ENCODE measurements around the gene FAM78B. TPM values are rescaled to one million over a fixed set of nuclear protein-coding genes. Genes with fewer than 3 reads are reported as not detected.
A peak's percentile ranks its signal among the peaks of the same experiment; 100 is the strongest.

Gene FAM78B
- total RNA-seq, 1 experiment from 2014 or later, result 0.11 TPM

GRCh38 chr1:166174108-166174507 lies 7.3 kb upstream of the FAM78B start:
- no peak for DNase-seq (ENCODE audit: low read depth in 1 of 2, low spot score in 2 of 2)
- H3K27ac ChIP-seq, result no peak overlapping the region
- H3K4me1 ChIP-seq (replicated peaks), result no peaks in the 10 kb centered on the region
- no peaks in the 10 kb centered on the region for H3K27me3 ChIP-seq (replicated peaks)
- no peak overlapping the region for H3K4me3 ChIP-seq
- H3K36me3 ChIP-seq, result no peaks in the 10 kb centered on the region
- H3K9me3 ChIP-seq (replicated peaks), result no peaks in the 10 kb centered on the region

GRCh38 chr1:166172106-166172505 lies 5.3 kb upstream of the FAM78B start:
- H3K4me3 ChIP-seq, result no peak overlapping the region
- no peaks in the 10 kb centered on the region for H3K9me3 ChIP-seq (replicated peaks)
- no peak for DNase-seq (ENCODE audit: low read depth in 1 of 2, low spot score in 2 of 2)
- no peaks in the 10 kb centered on the region for H3K36me3 ChIP-seq
- no peaks in the 10 kb centered on the region for H3K4me1 ChIP-seq (replicated peaks)
- no peak overlapping the region for H3K27ac ChIP-seq
- H3K27me3 ChIP-seq (replicated peaks), result peaks cover 8% of the 10 kb centered on the region

- no peaks in the 10 kb centered on the region for H3K36me3 ChIP-seq
- H3K9me3 ChIP-seq (replicated peaks), result no peaks in the 10 kb centered on the region
- H3K27me3 ChIP-seq (replicated peaks), result peaks cover 12% of the 10 kb centered on the region
- H3K4me1 ChIP-seq (replicated peaks), result peaks cover 9% of the 10 kb centered on the region
- no peak for DNase-seq (ENCODE audit: low read depth in 1 of 2, low spot score in 2 of 2)
- H3K27ac ChIP-seq, result no peak overlapping the region
- H3K4me3 ChIP-seq, result no peak overlapping the region
These were observed 3.9 kb upstream of the FAM78B start for GRCh38 chr1:166170726-166171125.

GRCh38 chr1:166170075-166170474 lies 3.3 kb upstream of the FAM78B start:
- Histone ChIP-seq H3K4me3 (no peak overlapping the region), H3K27ac (no peak overlapping the region), H3K9me3 (replicated peaks) (no peaks in the 10 kb centered on the region), H3K4me1 (replicated peaks) (peaks cover 13% of the 10 kb centered on the region), H3K27me3 (replicated peaks) (peaks cover 18% of the 10 kb centered on the region), H3K36me3 (no peaks in the 10 kb centered on the region)
- DNase-seq (ENCODE audit: low read depth in 1 of 2, low spot score in 2 of 2), result no peak

GRCh38 chr1:166169182-166169581 lies 2.4 kb upstream of the FAM78B start:
- no peak for DNase-seq (ENCODE audit: low read depth in 1 of 2, low spot score in 2 of 2)
- Histone ChIP-seq H3K4me1 (replicated peaks) (peaks cover 14% of the 10 kb centered on the region), H3K36me3 (no peaks in the 10 kb centered on the region), H3K9me3 (replicated peaks) (no peaks in the 10 kb centered on the region), H3K27me3 (replicated peaks) (peaks cover 27% of the 10 kb centered on the region), H3K4me3 (no peak overlapping the region), H3K27ac (no peak overlapping the region)

GRCh38 chr1:166167572-166167925 lies 748 bp upstream of the FAM78B start:
- H3K27ac ChIP-seq, result no peak overlapping the region
- no peak for DNase-seq (ENCODE audit: low read depth in 1 of 2, low spot score in 2 of 2)
- H3K4me1 ChIP-seq (replicated peaks), result peaks cover 14% of the 10 kb centered on the region
- H3K4me3 ChIP-seq, result no peak overlapping the region
- H3K9me3 ChIP-seq (replicated peaks), result no peaks in the 10 kb centered on the region
- no peaks in the 10 kb centered on the region for H3K36me3 ChIP-seq
- H3K27me3 ChIP-seq (replicated peaks), result peaks cover 42% of the 10 kb centered on the region

- no peaks in the 10 kb centered on the region for H3K9me3 ChIP-seq (replicated peaks)
- no peaks in the 10 kb centered on the region for H3K36me3 ChIP-seq
- H3K27me3 ChIP-seq (replicated peaks), result peaks cover 44% of the 10 kb centered on the region
- H3K4me1 ChIP-seq (replicated peaks), result peaks cover 14% of the 10 kb centered on the region
- peak overlapping the region; percentile 51 for H3K4me3 ChIP-seq
- no peak for DNase-seq (ENCODE audit: low read depth in 1 of 2, low spot score in 2 of 2)
- no peak overlapping the region for H3K27ac ChIP-seq
These were observed 488 bp downstream of the FAM78B start for GRCh38 chr1:166166329-166166697.

GRCh38 chr1:166165661-166166328 lies 1.0 kb downstream of the FAM78B start:
- H3K27ac ChIP-seq, result no peak overlapping the region
- H3K36me3 ChIP-seq, result no peaks in the 10 kb centered on the region
- peaks cover 44% of the 10 kb centered on the region for H3K27me3 ChIP-seq (replicated peaks)
- DNase-seq (ENCODE audit: low read depth in 1 of 2, low spot score in 2 of 2), result peak in 1 of 2 experiments; percentile 10
- H3K4me3 ChIP-seq, result peak overlapping the region; percentile 51
- peaks cover 14% of the 10 kb centered on the region for H3K4me1 ChIP-seq (replicated peaks)
- H3K9me3 ChIP-seq (replicated peaks), result no peaks in the 10 kb centered on the region

GRCh38 chr1:166164995-166165660 lies 1.7 kb downstream of the FAM78B start:
- H3K27me3 ChIP-seq (replicated peaks), result peaks cover 44% of the 10 kb centered on the region
- no peak overlapping the region for H3K27ac ChIP-seq
- peak in 1 of 2 experiments; percentile 32 for DNase-seq (ENCODE audit: low read depth in 1 of 2, low spot score in 2 of 2)
- peaks cover 14% of the 10 kb centered on the region for H3K4me1 ChIP-seq (replicated peaks)
- no peaks in the 10 kb centered on the region for H3K36me3 ChIP-seq
- no peaks in the 10 kb centered on the region for H3K9me3 ChIP-seq (replicated peaks)
- no peak overlapping the region for H3K4me3 ChIP-seq

- DNase-seq (ENCODE audit: low read depth in 1 of 2, low spot score in 2 of 2), result no peak
- no peak overlapping the region for H3K4me3 ChIP-seq
- H3K36me3 ChIP-seq, result no peaks in the 10 kb centered on the region
- peaks cover 44% of the 10 kb centered on the region for H3K27me3 ChIP-seq (replicated peaks)
- no peak overlapping the region for H3K27ac ChIP-seq
- peaks cover 14% of the 10 kb centered on the region for H3K4me1 ChIP-seq (replicated peaks)
- H3K9me3 ChIP-seq (replicated peaks), result no peaks in the 10 kb centered on the region
These were observed 2.2 kb downstream of the FAM78B start for GRCh38 chr1:166164646-166164994.

GRCh38 chr1:166159656-166160055 lies 7.1 kb downstream of the FAM78B start:
- Histone ChIP-seq H3K4me1 (replicated peaks) (no peaks in the 10 kb centered on the region), H3K27ac (no peak overlapping the region), H3K36me3 (no peaks in the 10 kb centered on the region), H3K9me3 (replicated peaks) (no peaks in the 10 kb centered on the region), H3K4me3 (no peak overlapping the region), H3K27me3 (replicated peaks) (peaks cover 22% of the 10 kb centered on the region)
- DNase-seq (ENCODE audit: low read depth in 1 of 2, low spot score in 2 of 2), result no peak

GRCh38 chr1:166156674-166157073 lies 10.1 kb downstream of the FAM78B start:
- Histone ChIP-seq H3K9me3 (replicated peaks) (no peaks in the 10 kb centered on the region), H3K4me1 (replicated peaks) (no peaks in the 10 kb centered on the region), H3K27ac (no peak overlapping the region), H3K27me3 (replicated peaks) (no peaks in the 10 kb centered on the region), H3K36me3 (no peaks in the 10 kb centered on the region), H3K4me3 (no peak overlapping the region)
- DNase-seq (ENCODE audit: low read depth in 1 of 2, low spot score in 2 of 2), result no peak

- H3K36me3 ChIP-seq, result no peaks in the 10 kb centered on the region
- H3K27ac ChIP-seq, result no peak overlapping the region
- H3K4me3 ChIP-seq, result no peak overlapping the region
- H3K27me3 ChIP-seq (replicated peaks), result no peaks in the 10 kb centered on the region
- H3K4me1 ChIP-seq (replicated peaks), result no peaks in the 10 kb centered on the region
- no peaks in the 10 kb centered on the region for H3K9me3 ChIP-seq (replicated peaks)
- no peak for DNase-seq (ENCODE audit: low read depth in 1 of 2, low spot score in 2 of 2)
These were observed 11.7 kb downstream of the FAM78B start for GRCh38 chr1:166155108-166155507.

- no peak overlapping the region for H3K27ac ChIP-seq
- H3K4me1 ChIP-seq (replicated peaks), result no peaks in the 10 kb centered on the region
- no peaks in the 10 kb centered on the region for H3K36me3 ChIP-seq
- no peaks in the 10 kb centered on the region for H3K9me3 ChIP-seq (replicated peaks)
- no peak overlapping the region for H3K4me3 ChIP-seq
- no peaks in the 10 kb centered on the region for H3K27me3 ChIP-seq (replicated peaks)
- no peak for DNase-seq (ENCODE audit: low read depth in 1 of 2, low spot score in 2 of 2)
These were observed 13.1 kb downstream of the FAM78B start for GRCh38 chr1:166153525-166154314.
